Activated CD4-positive, alpha-beta T cell treated with anti-CD3 and anti-CD28 coated beads, Interleukin-10, Interleukin-2, amounts not matched to agents 100 ng/mL and 50 ng/mL, durations not matched to agents 16 hours and 8 hours (primary cell): ENCODE measurements around the gene GEMIN7.

Experiments used
- DNase-seq: peaks from one replicate; pipeline ENCODE4 v3.0.0-alpha.2; 2020

Gene GEMIN7

DNA sequence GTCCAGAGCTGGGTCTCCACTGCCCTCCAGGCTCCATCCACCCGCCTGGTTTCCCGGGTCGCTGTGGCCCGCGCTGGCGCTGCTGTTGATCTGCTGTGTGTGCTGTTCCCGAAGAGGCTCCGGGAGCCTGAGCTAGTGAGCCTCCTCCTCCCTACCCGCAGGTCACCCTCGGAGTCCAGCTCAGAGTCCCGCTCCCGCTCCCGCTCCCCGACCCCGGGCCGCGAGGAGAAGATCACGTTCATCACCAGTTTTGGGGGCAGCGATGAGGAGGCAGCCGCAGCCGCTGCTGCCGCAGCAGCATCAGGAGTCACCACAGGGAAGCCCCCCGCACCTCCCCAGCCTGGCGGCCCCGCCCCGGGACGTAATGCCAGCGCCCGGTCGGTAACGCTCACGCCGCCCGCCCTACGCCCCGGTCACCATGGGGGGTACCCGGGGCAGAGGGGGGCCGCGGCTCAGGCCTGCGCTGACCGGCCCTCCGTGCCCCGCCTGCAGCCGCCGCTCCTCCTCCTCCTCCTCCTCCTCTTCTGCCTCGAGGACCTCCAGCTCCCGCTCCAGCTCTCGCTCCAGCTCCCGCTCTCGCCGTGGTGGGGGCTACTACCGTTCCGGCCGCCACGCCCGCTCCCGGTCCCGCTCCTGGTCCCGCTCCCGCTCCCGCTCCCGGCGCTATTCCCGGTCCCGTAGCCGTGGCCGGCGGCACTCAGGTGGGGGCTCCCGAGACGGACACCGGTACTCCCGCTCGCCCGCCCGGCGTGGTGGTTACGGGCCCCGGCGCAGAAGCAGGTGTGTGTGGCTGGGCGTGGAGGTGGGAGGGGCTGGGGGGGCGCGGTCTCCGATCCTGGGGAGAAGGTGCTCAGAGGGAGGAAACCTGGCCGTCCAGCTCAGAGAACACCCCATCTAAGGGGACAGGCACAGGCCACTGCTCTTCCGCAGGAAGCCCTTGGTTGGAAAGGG is 14.9 kb upstream of the GEMIN7 start:
- DNase-seq: no peak

DNA sequence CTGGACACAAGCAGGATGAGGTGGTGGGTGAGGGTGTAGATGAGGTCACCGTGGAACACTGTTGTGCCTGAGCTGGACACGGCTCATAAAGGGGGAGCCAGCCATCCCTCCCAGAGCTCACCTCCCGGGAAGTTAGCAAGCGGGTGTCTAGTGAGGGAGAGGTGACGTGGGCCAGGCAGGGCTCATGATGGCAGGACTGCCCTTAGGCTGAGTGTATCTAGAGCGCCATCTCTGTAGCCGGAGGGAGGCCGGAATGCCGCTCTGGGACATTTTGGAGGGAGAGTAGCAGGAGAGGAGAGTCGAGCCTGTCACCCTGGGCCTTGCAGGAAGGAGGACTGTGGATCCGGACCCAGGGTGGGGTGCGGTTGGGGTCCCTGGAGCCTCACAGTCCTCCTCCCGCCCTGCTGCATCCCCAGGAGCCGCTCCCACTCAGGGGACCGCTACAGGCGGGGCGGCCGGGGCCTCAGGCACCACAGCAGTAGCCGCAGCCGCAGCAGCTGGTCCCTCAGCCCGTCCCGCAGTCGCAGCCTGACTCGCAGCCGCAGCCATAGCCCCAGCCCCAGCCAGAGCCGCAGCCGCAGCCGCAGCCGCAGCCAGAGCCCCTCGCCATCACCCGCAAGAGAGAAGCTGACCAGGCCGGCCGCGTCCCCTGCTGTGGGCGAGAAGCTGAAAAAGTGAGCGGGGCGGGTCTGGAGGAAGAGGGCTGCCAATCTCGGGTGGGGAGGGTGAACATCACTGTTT is 12.0 kb upstream of the GEMIN7 start:
- no peak for DNase-seq

DNA sequence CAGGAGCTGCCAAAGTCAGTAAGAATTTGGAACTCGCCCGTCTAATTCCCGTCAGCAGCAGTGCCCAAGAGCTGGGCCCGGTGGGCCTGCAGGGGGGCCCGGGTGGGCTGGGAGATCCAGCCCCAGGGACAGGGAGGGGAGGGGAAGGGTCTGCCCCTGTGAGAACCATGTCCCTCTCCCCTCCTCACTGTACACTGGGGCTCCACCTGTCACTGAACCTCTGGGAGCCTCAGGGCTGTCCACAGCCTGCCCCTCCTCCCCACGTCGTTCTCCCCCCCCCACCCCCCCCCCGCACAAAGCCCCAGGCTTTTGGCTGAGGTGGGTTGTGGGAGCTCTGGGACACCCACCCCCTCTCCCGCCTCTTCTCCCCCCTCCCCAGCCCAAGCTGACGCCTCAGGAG is 11.0 kb upstream of the GEMIN7 start:
- no peak for DNase-seq

DNA sequence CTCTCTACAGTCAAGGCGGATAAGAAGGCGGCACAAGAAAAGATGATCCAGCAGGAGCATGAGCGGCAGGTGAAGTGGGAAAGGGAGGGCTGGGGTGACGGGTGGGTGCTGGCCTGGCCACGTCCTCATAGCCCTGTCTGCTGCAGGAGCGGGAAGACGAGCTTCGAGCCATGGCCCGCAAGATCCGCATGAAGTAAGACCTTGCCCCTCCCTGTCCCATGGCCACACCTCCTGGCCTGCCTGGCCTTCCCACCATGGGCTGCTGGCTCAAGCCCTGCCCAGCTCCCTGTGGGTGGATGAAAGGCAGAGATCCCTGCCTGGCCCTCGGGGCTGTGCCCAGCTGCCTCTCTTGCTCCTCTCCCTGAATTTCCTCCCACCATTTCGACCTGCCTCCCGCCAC is 10.0 kb upstream of the GEMIN7 start:
- no peak for DNase-seq

DNA sequence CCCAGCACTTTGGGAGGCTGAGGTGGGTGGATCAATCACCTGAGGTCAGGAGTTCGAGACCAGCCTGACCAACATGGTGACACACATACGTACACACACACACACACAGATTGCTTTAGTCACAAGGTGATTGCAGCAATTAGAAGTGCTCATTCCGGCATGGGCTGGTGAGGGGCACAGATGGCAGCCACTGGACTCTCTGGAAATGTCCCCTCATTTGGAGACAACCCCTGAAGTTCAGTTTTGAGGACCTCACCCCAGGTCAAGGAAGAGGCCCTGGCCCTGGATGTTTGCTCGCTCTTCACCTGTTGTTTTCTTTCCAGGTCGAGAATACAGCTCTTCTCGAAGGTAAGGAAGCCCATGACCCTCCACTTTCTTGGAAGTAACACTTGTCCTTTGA is 8.8 kb upstream of the GEMIN7 start:
- no peak for DNase-seq

DNA sequence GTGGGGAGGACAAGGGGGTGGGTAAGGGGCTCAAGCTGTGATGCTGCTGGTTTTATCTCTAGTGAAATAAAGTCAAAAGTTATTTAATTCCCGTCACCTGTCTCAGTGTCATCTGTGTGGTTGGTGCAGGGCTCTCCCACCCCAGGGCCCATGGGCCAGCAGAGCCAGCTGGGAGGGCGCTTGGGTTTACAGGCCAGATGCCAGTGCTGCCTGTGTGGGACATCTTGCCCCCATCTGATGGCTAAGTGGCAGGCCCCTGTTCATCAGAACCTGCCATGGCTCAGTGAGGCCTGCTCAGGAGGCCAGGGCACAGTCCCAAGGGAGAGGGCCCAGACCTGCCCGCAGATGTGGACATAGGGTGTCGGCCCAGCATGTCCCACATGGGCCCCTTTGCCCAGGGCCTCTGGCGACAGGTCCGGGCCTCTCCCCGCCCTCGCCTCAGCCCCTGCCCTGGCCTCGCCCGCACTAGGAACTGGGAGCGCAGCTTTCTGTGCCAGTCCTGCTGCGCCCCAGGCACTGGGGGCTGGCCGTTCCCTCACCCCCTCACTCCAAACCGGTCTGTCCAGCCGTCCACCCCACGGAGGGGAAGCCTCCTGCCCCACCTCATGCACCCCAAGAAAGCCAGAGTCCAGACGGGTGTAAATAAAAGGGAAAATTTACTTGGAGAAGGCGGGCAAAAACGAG is 8.1 kb upstream of the GEMIN7 start:
- DNase-seq: no peak

DNA sequence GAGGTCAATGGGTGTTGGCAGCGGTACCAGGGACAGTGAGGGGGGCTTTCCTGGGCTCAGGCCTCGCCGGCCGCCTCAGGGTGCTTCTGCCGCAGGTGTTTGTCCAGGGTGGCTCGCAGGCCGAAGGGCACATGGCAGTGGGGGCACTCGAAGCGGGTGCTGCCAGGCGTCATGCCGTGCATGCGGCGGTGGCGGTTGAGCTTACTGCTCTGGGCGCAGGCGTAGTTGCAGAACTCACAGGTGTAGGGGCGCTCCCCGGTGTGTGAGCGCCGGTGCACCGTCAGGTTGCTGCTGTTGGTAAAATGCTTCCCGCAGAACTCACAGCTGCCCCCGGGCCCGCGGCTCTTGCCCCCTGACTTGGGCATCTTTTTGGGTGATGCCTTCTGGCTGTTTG is 7.5 kb upstream of the GEMIN7 start:
- DNase-seq: no peak

DNA sequence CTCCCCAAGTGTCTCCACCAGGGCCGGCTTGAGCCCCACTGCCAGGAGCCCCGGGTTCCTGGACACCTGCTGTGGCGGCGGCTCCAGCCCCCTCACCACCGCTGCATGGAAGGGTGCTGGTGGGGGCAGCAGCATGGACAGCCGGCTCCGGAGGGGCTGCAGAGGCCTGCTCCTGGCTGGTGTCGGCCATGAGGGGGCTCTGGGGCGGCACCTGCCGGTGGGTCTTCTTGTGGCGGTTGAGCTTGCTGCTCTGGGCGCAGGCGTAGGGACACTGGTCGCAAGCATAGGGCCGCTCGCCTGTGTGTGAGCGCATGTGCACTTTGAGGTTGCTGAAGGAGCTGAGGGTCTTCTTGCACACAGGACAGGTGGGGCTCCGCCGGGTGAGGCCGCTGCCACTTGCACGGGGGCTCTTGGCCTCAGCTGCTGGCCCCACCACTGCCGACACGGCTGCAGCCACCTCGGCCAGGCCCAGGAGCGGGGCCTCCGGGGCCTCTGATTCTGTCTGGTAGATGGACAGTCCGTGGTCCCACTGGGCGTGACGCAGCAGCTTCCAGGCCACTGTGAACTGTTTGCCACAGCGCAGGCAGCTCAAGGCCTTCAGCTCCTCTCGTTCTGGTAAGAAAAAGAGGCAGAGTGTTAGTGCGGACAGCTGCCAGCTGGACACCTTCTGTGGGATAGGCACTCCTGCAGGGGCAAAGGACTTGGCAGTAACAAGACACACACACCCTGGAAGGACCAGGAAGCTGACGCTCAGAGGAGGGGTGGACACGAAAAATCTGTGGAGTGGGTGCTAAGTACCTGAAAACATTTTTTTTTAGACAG is 6.9 kb upstream of the GEMIN7 start:
- DNase-seq: no peak

DNA sequence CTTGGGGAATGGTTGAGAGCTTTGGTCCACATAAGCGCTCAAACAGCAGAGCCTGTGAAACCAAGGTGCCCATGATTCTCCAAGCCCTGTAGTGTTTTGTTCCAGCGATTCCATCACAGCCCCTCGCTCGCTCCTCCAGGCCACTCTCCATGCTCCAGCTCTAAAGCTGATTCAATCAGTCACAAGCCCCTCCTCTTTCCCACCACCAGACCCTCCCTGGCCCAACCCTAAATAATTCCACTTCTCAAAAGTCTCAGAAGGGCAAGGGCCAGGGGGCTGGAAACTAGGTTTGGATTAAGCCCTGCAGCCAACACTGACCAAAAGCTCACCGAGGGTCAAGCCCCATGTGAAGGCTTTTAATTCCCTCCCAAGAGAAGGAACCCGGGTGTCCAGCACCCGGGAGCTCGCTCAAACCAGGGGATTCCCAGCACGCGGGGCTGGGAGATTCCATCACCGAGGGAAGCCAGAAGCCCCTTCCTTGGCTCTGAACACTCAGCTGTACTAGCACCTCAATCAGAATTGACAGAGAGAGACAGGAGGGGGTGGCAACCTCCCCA is 4.2 kb upstream of the GEMIN7 start:
- no peak for DNase-seq

DNA sequence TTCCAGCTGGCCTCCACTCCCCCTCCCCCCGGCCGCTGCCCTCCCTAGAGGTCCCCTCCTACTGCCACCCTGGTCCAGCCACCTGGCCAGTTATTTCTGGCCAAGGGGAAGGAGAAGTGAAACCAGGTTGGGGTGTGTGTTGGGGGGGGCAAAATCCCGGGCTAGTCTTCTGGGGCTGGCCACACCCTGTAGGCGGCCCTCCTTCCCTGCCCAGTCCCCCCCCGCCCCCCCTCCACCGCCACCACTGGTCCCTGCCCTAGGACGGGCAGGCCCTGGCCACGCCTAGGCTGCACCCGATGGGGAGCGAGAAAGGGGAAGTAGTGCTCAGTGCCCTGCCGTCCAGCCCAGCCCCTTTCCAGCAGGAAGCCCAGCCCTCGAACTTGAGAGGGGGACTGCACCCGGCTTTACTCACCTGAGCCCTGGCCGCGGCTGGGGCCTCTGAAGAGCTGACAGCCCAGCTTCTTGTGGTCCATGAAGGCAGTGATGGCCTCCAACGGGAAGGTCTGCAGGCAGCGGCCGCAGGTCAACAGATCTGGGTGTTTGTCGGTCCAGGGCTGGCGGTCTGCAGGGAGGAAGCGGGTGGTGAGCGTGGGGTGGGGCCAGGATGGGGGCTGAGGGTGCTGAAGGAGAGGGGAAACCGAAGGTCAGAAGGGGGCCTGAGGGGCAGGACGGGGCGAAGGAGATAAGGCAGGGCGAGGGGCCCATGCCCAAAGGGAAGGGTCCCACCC is 3.6 kb upstream of the GEMIN7 start:
- peak; percentile 72 for DNase-seq

DNA sequence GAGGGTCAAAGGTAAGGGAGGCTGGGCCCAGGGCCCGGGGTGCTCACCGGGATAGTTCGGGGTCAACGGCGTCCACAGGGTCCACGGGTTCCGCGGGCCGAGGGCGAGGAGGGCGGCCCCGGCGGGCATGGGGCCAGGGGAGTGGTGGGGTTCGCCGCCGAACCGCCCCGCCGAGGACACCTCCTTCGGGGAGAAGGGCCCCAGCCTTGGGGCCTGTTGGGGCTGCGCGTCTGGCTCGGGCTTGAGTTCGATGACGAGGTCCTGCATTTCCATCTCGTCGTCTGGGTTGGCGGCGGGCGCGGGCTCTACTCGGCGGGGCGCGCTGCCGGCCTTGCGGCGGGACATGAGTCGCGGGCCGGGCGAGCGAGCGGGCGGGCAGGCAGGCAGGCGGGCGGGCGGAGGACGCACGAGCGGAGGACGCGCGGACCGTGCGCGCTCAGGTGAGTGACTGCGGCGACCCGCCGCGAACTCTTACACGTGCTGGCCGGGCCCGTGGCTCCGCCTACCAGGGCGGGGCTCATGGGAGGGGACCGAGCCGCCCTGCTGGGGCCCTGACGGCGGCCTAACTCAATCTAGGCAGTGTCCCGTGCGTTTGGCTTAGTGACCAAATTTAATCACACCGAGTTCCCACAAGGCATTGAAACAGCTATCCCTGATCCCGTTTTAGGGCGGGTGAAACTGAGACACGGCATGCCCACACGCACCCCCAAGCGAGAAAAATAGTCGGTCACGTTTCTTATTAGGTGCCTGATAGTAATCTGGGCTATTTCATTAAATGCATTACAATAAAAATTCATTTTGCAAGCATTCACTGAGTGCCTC is 2.8 kb upstream of the GEMIN7 start, which contains the start of gene ZNF296:
Gene ZNF296 (minus strand): TSS at position 450 of the 822 bp plus-strand sequence. CDS start 105 bp downstream, at position 345.
- DNase-seq: peak; percentile 92

DNA sequence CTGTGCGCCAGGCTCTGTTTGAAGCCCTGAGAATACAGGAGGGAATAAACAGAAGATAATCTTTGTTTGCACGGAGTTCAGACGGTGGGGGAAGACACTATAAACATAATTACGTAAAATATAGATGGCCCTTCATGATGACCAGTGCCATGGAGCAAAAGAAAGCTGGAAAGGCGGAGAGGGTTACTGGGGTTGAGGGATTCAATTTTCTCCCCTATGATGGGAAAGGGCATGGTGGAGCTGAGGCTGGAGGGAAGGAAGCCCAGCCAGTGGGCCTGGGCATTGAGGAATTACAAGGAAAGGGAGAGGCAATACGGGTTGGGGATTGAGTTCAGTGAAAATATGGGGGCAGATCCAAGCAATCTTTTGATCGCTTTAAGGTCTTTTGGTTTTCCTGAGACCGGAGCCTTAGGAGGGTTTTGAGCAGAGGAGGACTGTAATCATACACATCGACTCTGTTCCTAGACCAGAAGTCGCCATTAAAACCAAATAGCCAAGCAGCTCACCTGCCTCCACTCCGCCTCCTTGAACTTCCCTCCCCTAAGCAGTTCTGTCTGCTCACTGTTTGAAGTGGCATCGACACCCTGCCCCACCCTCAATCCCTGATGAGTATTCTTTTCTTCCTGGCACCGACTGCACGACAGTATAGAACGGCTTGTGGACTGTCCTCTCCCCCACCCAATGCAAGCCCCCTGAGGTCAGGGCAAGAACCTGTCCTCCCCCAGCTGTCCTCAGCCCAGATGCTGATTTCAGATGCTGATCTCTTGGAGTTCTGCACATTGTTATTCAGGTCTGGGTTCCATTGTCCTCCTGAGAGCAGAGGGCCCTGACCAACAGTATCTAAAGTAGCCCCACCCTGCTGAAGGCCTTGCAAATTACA is 2.0 kb upstream of the GEMIN7 start:
- DNase-seq: no peak

DNA sequence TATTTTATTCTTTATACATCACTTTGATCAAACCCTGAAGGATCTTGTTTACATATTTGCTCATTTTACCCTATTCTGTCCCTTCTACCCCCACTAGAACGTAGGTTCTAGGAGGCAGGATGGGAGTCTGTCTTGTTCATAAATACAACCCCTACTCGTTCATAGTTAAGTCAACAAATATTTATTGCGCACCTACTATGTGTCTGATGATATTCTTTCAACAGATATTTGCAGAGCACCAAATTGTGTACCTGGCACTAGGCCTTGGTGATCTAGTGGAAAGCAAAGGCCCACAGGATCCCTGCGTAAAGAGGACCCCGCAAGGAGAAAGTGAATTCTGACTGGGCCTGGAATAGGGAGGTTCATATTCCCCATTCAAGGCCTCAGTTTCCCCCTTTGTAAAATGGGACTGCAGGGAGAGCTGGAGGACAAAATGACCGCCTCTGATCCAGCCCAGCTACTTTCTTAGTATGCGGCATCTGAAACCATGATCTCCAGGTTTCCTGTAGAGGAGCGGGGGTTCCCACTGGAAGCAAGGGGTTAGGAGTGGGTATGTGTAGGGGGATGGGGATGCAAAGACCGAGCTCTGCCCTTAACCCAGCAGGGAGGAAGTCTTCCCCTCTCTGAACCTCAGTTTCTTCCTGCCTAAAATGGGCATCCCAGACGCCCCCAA is 534 bp upstream of the GEMIN7 start:
- no peak for DNase-seq

DNA sequence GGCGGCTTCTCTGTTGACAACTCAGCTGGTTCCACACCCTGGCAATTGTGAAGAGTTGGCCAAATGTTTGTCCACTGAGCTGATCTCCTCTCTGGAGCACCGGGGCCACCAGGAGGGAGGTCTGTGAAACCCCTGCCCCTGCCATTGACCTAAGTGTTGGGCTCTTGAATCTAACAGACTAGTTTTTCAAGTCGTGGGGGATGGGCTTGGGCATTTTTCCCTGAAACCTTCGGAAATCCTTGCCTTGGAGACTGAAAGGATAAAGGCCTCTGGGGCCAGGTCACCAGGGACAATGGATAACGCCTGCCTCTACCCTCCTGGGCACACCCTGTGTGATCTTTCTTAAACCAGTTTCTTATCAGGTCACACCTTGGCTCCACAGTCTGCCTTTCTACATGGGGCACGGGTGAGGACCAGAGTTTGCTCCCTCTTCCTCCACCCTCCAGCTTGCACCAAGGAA is 881 bp downstream of the GEMIN7 start:
- DNase-seq: peak; percentile 22

DNA sequence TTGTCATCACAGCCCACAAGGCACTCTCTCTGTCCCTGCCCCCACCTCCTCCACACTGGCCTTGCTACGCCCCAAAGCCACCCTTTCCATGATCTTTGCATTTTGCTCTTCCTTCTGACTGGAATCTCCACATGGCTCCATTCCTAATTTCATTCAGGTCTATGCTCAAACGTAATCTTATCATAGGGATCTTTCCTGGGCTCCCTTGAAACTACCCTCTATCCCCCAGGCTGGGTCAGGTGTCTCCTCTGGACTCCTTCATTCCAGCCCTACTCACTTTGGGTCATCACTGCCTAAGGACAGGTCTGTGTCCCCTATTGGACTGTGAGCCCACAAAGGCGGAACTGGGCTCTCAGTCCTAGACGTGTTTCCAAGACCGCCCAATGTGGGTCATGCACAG is 3.1 kb downstream of the GEMIN7 start:
- no peak for DNase-seq

DNA sequence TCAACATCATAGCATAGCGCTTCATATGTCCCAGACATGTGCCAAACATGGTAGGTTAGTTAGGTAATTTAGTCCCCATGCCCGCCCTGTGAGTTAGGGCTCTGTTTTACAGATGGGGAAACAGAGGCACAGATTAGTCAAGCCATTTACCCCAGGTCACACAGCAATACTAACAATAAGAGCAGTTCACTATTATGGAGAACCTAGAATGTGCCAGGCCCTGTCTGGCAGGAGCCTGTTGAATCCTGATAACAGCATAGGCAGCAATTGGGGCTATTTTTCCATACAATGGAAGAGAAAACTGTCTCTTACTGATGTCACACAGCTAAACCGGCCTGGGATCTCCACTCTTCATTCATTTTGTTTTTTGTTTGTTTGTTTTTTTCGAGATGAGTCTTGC is 7.4 kb downstream of the GEMIN7 start:
- DNase-seq: no peak

DNA sequence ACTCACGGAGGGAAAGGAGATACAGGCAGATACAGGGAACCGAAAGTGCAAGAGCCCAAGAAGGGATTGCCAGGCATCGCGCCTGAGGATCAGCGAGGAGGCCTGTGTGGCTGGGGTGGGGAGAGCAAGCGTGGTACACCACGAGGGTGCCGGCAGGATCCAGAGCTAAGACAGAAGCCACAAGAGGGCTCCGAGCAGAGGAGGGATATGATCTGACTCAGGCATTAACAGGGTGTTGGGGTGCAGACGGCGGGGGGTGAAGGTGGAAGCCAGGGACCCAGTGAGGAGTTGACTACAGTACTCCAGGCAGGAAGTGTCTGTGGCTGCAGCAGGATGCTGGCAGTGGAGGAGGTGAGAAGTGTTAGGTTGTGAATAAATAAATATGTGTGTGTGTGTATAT is 8.5 kb downstream of the GEMIN7 start:
- peak; percentile 77 for DNase-seq

DNA sequence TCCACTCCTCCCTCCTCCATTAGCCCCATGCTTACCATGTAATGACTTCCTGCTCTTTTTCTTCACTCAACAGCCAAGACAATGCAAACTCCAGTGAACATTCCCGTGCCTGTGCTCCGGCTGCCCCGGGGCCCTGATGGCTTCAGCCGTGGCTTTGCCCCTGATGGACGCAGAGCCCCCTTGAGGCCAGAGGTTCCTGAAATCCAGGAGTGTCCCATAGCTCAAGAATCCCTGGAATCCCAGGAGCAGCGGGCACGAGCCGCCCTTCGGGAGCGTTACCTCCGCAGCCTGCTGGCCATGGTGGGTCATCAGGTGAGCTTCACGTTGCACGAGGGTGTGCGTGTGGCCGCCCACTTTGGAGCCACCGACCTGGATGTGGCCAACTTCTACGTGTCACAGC is 11.0 kb downstream of the GEMIN7 start:
- no peak for DNase-seq

DNA sequence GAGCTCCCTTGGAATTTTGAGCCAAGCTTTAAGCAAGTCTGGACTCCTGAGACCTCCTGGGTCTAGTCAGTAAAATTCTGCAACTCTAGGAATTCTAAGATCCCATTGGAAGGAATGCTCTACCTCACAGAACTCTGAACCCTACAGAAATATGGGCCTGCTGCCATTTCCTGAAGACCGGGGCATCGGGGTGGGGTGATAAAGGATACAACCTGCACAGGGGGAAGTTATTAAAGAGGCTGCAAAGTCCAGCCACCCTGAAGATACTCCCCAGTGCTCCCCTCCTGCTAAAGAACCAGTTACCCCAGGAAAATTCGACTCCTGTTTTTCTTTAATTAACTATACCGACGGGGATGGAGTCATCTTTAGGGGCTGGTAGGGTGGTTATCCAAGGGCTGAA is 11.5 kb downstream of the GEMIN7 start:
- no peak for DNase-seq
